WERI-Rb-1 (cell line): ENCODE data around the gene CPAMD8.
"Not testable (repeated sequence)": the region's sequence is repeated elsewhere in the genome, so short reads cannot be mapped to it uniquely, and the experiment has no call there.

Source experiments
- DNase-seq: peaks from one replicate; pipeline ENCODE4 v3.0.0-alpha.2; 2020
- H3K27ac ChIP-seq: fragments of 250-450 bp; sonication (Bioruptor Pico); 2 replicates; pipeline ENCODE4 v1.5.1; 2020; ENCODE audit warnings: mild to moderate bottlenecking, moderate library complexity
- H3K27me3 ChIP-seq: fragments of 250-450 bp; sonication (Bioruptor Pico); 2 replicates; pipeline ENCODE4 v1.5.1; 2021; ENCODE audit warnings: mild to moderate bottlenecking, low read depth, moderate library complexity; ENCODE audit not compliant: insufficient read depth, severe bottlenecking
- H3K36me3 ChIP-seq: fragments of 250-450 bp; sonication (Bioruptor Pico); 2 replicates; pipeline ENCODE4 v1.5.1; 2020; ENCODE audit warnings: mild to moderate bottlenecking, moderate library complexity
- H3K4me3 ChIP-seq: 2 replicates; pipeline ENCODE4 v1.5.1; 2011; ENCODE audit warnings: low read depth, mild to moderate bottlenecking, control low read depth, low read length
- H3K9me3 ChIP-seq: fragments of 250-450 bp; sonication (Bioruptor Pico); 2 replicates; pipeline ENCODE4 v1.5.1; 2021; ENCODE audit warnings: mild to moderate bottlenecking, moderate library complexity; ENCODE audit not compliant: severe bottlenecking
- CTCF ChIP-seq: IDR thresholded peaks from 2 replicates; pipeline ENCODE4 v1.5.1; 2011; ENCODE audit warnings: low read depth, mild to moderate bottlenecking, control low read depth, inconsistent platforms, low read length

The CPAMD8 gene

GRCh38 chr19:17023805-17024204 is 2.8 kb downstream of the CPAMD8 start:
- Histone ChIP-seq H3K27ac (no peak overlapping the region), H3K27me3 (no peaks in the 10 kb centered on the region), H3K9me3 (peaks cover 14% of the 10 kb centered on the region), H3K36me3 (no peaks in the 10 kb centered on the region), H3K4me3 (no peak overlapping the region)
- TF ChIP-seq CTCF: no peak
- DNase-seq: no peak

- Histone ChIP-seq H3K27me3 (no peaks in the 10 kb centered on the region), H3K4me3 (no peak overlapping the region), H3K36me3 (no peaks in the 10 kb centered on the region), H3K9me3 (peaks cover 14% of the 10 kb centered on the region), H3K27ac (no peak overlapping the region)
- no peak for DNase-seq
- no peak for TF ChIP-seq CTCF
Measured at GRCh38 chr19:17022738-17023137, 3.9 kb downstream of the CPAMD8 start.

- no peak for TF ChIP-seq CTCF
- Histone ChIP-seq H3K36me3 (no peaks in the 10 kb centered on the region), H3K27me3 (no peaks in the 10 kb centered on the region), H3K9me3 (peaks cover 14% of the 10 kb centered on the region), H3K27ac (no peak overlapping the region), H3K4me3 (no peak overlapping the region)
- DNase-seq: no peak
Measured at GRCh38 chr19:17021793-17022590, 4.6 kb downstream of the CPAMD8 start.

GRCh38 chr19:17021328-17021727 is 5.3 kb downstream of the CPAMD8 start:
- DNase-seq: no peak
- TF ChIP-seq CTCF: no peak
- Histone ChIP-seq H3K27ac (no peak overlapping the region), H3K4me3 (no peak overlapping the region), H3K27me3 (no peaks in the 10 kb centered on the region), H3K9me3 (peaks cover 14% of the 10 kb centered on the region), H3K36me3 (no peaks in the 10 kb centered on the region)

GRCh38 chr19:17020823-17021222 is 5.8 kb downstream of the CPAMD8 start:
- TF ChIP-seq CTCF: no peak
- H3K9me3 ChIP-seq: peaks cover 14% of the 10 kb centered on the region
- H3K36me3 ChIP-seq: no peaks in the 10 kb centered on the region
- DNase-seq: no peak
- no peak overlapping the region for H3K27ac ChIP-seq
- no peak overlapping the region for H3K4me3 ChIP-seq
- no peaks in the 10 kb centered on the region for H3K27me3 ChIP-seq

DNA sequence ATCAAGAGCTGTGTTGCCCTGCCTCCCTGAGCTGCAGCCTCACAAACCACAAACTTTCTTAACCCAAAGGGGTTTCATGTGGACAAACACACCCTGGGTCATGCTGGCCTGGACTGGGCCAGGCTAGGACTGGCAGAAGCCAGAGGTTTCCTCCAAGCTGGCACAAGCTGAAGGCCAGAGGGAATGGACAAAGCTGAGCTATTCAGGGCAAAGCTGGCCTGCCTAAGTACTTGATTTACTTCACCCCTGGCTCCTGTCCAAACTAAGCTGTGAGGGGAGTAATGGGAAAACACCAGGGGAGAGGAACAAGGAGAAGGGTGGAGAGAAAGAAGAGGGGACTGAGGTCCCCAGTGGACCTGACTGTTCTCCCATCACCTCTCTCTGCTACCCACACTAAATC is 6.2 kb downstream of the CPAMD8 start:
- H3K27ac ChIP-seq: no peak overlapping the region
- DNase-seq: no peak
- no peak overlapping the region for H3K4me3 ChIP-seq
- H3K36me3 ChIP-seq: no peaks in the 10 kb centered on the region
- H3K9me3 ChIP-seq: peaks cover 14% of the 10 kb centered on the region
- H3K27me3 ChIP-seq: no peaks in the 10 kb centered on the region
- TF ChIP-seq CTCF: no peak

DNA sequence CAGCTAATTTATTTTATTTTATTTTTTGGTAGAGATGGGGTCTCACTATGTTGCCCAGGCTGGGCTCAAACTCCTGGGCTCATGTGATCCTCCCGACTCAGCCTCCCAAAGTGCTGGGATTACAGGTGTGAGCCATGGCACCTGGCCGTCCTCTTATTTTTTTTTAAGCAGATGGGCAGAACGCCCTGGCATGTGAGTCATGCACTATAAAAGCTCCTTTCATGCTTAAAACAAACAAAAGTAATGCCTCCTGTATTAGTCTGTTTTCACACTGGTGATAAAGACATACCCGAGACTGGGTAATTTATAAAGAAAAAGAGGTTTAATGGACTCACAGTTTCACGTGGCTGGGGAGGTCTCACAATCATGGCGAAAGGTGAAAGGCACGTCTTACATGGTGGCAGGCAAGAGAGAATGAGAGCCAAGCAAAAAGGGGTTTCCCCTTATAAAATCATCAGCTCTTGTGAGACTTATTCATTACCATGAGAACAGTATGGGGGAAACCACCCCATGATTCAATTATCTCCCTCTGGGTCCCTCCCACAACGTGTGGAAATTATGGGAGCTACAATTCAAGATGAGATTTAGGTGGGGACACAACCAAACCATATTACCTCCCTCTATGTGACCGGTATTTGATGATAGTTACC is 12.3 kb downstream of the CPAMD8 start:
- not testable (repeated sequence) for H3K27me3 ChIP-seq, H3K4me3 ChIP-seq, H3K9me3 ChIP-seq, H3K36me3 ChIP-seq, DNase-seq, H3K27ac ChIP-seq
